IMR-90 (cell line): Measurements from ENCODE around the gene C3orf52.

Experiments
- BHLHE40 ChIP-seq: fragments of 150-350 bp; IDR thresholded peaks from 2 replicates; pipeline ENCODE4 v1.6.1; 2016; ENCODE audit warnings: mild to moderate bottlenecking, low read depth, low read length
- CEBPB ChIP-seq: IDR thresholded peaks from 2 replicates; pipeline ENCODE4 v1.6.1; 2012; ENCODE audit warnings: low read depth, low read length, improper control_type of control experiment
- MAFK ChIP-seq: IDR thresholded peaks from 2 replicates; pipeline ENCODE4 v1.6.1; 2012; ENCODE audit warnings: low read depth, low read length, improper control_type of control experiment
- MXI1 ChIP-seq: IDR thresholded peaks from 2 replicates; pipeline ENCODE4 v1.6.1; 2012; ENCODE audit warnings: low read depth, mild to moderate bottlenecking, low read length, moderate library complexity, borderline replicate concordance
- POLR2A ChIP-seq: IDR thresholded peaks from 2 replicates; pipeline ENCODE4 v1.6.1; 2012; ENCODE audit warnings: mild to moderate bottlenecking, low read depth, low read length
- RAD21 ChIP-seq: IDR thresholded peaks from 2 replicates; pipeline ENCODE4 v1.6.1; 2012; ENCODE audit warnings: low read length, improper control_type of control experiment
- RCOR1 ChIP-seq: IDR thresholded peaks from 2 replicates; pipeline ENCODE4 v1.6.1; 2012; ENCODE audit warnings: mild to moderate bottlenecking, low read length, improper control_type of control experiment; ENCODE audit not compliant: insufficient replicate concordance
- SMC3 ChIP-seq: fragments of 150-350 bp; IDR thresholded peaks from 2 replicates; pipeline ENCODE4 v1.6.1; 2016; ENCODE audit warnings: low read depth, mild to moderate bottlenecking, antibody characterized with exemption, low read length, moderate library complexity
- TF ChIP-seq, protein P1 (sequence below): conservative IDR thresholded peaks from 2 replicates; pipeline ENCODE4 v1.5.1; 2012; ENCODE audit warnings: mild to moderate bottlenecking, low read depth, low read length, improper control_type of control experiment
- TF ChIP-seq, protein P2 (sequence below): fragments of 150-350 bp; IDR thresholded peaks from 2 replicates; pipeline ENCODE4 v1.6.1; 2017; ENCODE audit warnings: mild to moderate bottlenecking, antibody characterized with exemption, low read length, low read depth
- TF ChIP-seq, protein P3 (sequence below): fragments of 150-350 bp; IDR thresholded peaks from 2 replicates; pipeline ENCODE4 v1.6.1; 2016; ENCODE audit warnings: low read depth, mild to moderate bottlenecking, low read length, moderate library complexity, borderline replicate concordance

DNA sequence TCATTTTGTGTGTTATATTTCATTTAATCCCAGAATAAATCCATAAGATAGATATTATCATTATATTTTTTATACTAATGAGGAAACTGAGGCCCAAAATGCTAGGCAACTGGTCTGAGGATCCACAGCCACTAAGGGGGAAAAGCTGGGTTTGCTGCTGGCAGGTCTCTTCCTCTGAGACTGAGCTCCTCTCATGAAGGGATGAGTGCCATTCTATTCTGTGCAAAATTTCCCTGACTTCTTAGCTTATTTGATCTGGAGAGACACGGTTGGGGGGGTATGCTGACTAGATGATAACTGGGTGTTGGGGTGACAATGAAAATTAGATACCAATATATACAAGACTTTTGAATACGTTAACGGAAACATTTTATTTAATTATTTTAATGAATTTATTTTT is 44.9 kb downstream of the C3orf52 start:
- no peak for TF ChIP-seq POLR2A
- TF ChIP-seq, protein P1, sequence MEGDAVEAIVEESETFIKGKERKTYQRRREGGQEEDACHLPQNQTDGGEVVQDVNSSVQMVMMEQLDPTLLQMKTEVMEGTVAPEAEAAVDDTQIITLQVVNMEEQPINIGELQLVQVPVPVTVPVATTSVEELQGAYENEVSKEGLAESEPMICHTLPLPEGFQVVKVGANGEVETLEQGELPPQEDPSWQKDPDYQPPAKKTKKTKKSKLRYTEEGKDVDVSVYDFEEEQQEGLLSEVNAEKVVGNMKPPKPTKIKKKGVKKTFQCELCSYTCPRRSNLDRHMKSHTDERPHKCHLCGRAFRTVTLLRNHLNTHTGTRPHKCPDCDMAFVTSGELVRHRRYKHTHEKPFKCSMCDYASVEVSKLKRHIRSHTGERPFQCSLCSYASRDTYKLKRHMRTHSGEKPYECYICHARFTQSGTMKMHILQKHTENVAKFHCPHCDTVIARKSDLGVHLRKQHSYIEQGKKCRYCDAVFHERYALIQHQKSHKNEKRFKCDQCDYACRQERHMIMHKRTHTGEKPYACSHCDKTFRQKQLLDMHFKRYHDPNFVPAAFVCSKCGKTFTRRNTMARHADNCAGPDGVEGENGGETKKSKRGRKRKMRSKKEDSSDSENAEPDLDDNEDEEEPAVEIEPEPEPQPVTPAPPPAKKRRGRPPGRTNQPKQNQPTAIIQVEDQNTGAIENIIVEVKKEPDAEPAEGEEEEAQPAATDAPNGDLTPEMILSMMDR: no peak
- no peak for TF ChIP-seq BHLHE40
- TF ChIP-seq SMC3: no peak
- TF ChIP-seq RAD21: no peak
- TF ChIP-seq, protein P2, sequence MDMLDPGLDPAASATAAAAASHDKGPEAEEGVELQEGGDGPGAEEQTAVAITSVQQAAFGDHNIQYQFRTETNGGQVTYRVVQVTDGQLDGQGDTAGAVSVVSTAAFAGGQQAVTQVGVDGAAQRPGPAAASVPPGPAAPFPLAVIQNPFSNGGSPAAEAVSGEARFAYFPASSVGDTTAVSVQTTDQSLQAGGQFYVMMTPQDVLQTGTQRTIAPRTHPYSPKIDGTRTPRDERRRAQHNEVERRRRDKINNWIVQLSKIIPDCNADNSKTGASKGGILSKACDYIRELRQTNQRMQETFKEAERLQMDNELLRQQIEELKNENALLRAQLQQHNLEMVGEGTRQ: no peak
- TF ChIP-seq, protein P3, sequence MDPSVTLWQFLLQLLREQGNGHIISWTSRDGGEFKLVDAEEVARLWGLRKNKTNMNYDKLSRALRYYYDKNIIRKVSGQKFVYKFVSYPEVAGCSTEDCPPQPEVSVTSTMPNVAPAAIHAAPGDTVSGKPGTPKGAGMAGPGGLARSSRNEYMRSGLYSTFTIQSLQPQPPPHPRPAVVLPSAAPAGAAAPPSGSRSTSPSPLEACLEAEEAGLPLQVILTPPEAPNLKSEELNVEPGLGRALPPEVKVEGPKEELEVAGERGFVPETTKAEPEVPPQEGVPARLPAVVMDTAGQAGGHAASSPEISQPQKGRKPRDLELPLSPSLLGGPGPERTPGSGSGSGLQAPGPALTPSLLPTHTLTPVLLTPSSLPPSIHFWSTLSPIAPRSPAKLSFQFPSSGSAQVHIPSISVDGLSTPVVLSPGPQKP: no peak
- TF ChIP-seq RCOR1: no peak
- no peak for TF ChIP-seq CEBPB
- no peak for TF ChIP-seq MXI1
- no peak for TF ChIP-seq MAFK
